Measurements from ENCODE around the gene OPN3. TPM values are rescaled to one million over a fixed set of nuclear protein-coding genes. Genes with fewer than 3 reads are reported as not detected.

The OPN3 gene
- polyA plus RNA-seq, 1 experiment, result 14.1 TPM

GRCh38 chr1:241632987-241633386 is 7.2 kb downstream of the OPN3 start:
- no peak for DNase-seq (ENCODE audit: low read depth)
- ChIA-PET POLR2A (no interaction called here), CTCF (interaction anchor here (2.0 to 2.4 kb wide), 2 partner anchors 8 to 22 kb away, joined by 6 to 12 read pairs; no protein-coding TSS in a partner anchor)
- Histone ChIP-seq H3K27me3 (ENCODE audit: control insufficient read depth, insufficient read depth, low read length) (no peaks in the 10 kb centered on the region), H3K4me3 (ENCODE audit: low read depth, low read length) (no peak overlapping the region), H3K36me3 (ENCODE audit: control insufficient read depth, insufficient read depth, low read length) (peaks cover 2% of the 10 kb centered on the region; the same call in 1 of the 2 replicates)
- TF ChIP-seq, protein P1, sequence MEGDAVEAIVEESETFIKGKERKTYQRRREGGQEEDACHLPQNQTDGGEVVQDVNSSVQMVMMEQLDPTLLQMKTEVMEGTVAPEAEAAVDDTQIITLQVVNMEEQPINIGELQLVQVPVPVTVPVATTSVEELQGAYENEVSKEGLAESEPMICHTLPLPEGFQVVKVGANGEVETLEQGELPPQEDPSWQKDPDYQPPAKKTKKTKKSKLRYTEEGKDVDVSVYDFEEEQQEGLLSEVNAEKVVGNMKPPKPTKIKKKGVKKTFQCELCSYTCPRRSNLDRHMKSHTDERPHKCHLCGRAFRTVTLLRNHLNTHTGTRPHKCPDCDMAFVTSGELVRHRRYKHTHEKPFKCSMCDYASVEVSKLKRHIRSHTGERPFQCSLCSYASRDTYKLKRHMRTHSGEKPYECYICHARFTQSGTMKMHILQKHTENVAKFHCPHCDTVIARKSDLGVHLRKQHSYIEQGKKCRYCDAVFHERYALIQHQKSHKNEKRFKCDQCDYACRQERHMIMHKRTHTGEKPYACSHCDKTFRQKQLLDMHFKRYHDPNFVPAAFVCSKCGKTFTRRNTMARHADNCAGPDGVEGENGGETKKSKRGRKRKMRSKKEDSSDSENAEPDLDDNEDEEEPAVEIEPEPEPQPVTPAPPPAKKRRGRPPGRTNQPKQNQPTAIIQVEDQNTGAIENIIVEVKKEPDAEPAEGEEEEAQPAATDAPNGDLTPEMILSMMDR (IDR thresholded peaks at IDR 0.05; ENCODE audit: insufficient read depth, low read depth, low read length), result no peak

- no peak overlapping the region for H3K4me3 ChIP-seq (ENCODE audit: low read depth, low read length)
- H3K36me3 ChIP-seq (ENCODE audit: control insufficient read depth, insufficient read depth, low read length), result peaks cover 2% of the 10 kb centered on the region; the same call in 1 of the 2 replicates
- DNase-seq (ENCODE audit: low read depth), result no peak
- TF ChIP-seq, protein P1 (IDR thresholded peaks at IDR 0.05; ENCODE audit: insufficient read depth, low read depth, low read length), result no peak
- ChIA-PET CTCF (interaction anchor here (2.4 kb wide), 1 partner anchor 10 kb away, joined by 6 read pairs; no protein-coding TSS in a partner anchor), POLR2A (no interaction called here)
- no peaks in the 10 kb centered on the region for H3K27me3 ChIP-seq (ENCODE audit: control insufficient read depth, insufficient read depth, low read length)
Measured at GRCh38 chr1:241631674-241632073, 8.5 kb downstream of the OPN3 start.

DNA sequence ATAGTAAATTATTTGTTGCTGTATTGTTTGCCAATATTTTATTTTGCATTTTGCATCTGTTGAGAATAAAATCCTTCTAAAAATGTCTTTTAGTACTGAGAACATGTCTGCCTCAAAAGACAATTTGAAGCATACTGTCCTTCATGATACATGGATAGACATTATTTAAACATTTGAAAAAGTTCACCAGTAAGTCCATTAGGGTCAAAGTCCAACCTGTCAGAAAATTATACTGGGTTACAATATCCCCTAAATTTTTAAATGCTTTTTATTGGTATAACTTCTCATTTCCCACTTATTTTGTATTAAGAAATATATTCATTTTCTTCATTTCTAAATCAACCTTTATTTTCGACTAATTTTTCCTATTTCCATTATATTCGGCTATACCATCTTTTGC is 9.3 kb downstream of the OPN3 start:
- Histone ChIP-seq H3K27me3 (ENCODE audit: control insufficient read depth, insufficient read depth, low read length) (no peaks in the 10 kb centered on the region), H3K4me3 (ENCODE audit: low read depth, low read length) (no peak overlapping the region), H3K36me3 (ENCODE audit: control insufficient read depth, insufficient read depth, low read length) (peaks cover 2% of the 10 kb centered on the region; the same call in 1 of the 2 replicates)
- POLR2A ChIA-PET, result no interaction called here
- CTCF ChIA-PET, result no interaction called here
- DNase-seq (ENCODE audit: low read depth), result no peak
- TF ChIP-seq, protein P1 (IDR thresholded peaks at IDR 0.05; ENCODE audit: insufficient read depth, low read depth, low read length), result no peak

- no peak for DNase-seq (ENCODE audit: low read depth)
- ChIA-PET POLR2A (no interaction called here), CTCF (no interaction called here)
- no peak overlapping the region for H3K4me3 ChIP-seq (ENCODE audit: low read depth, low read length)
- peaks cover 1% of the 10 kb centered on the region; the same call in 1 of the 2 replicates for H3K36me3 ChIP-seq (ENCODE audit: control insufficient read depth, insufficient read depth, low read length)
- no peaks in the 10 kb centered on the region for H3K27me3 ChIP-seq (ENCODE audit: control insufficient read depth, insufficient read depth, low read length)
- TF ChIP-seq, protein P1 (IDR thresholded peaks at IDR 0.05; ENCODE audit: insufficient read depth, low read depth, low read length), result no peak
Measured at GRCh38 chr1:241630476-241630875, 9.7 kb downstream of the OPN3 start.

DNA sequence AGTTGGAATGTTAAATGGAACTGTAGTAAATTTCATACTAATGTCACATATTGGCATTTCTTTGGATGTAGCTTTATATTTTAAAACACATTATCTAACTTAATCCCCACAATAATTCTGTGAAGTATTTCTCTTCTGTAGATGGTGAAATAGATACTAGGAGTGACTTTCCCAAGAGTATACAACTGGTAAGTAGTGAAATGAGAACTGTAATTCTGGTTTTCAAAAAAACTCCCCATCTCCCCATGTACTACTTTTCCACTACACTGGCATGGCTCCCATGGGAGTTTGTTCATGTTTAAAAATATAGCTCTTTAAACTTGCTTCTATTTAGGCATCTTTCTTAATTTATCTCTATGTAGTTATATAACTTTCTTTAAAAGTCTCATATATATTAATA is 10.2 kb downstream of the OPN3 start:
- POLR2A ChIA-PET, result no interaction called here
- H3K36me3 ChIP-seq (ENCODE audit: control insufficient read depth, insufficient read depth, low read length), result no peaks in the 10 kb centered on the region
- TF ChIP-seq, protein P1 (IDR thresholded peaks at IDR 0.05; ENCODE audit: insufficient read depth, low read depth, low read length), result no peak
- no peak overlapping the region for H3K4me3 ChIP-seq (ENCODE audit: low read depth, low read length)
- CTCF ChIA-PET, result interaction anchor here (0.7 to 1.0 kb wide), 2 partner anchors 19 to 100 kb away, joined by 3 read pairs; no protein-coding TSS in a partner anchor
- no peaks in the 10 kb centered on the region for H3K27me3 ChIP-seq (ENCODE audit: control insufficient read depth, insufficient read depth, low read length)
- no peak for DNase-seq (ENCODE audit: low read depth)

All from BJ (cell line).